Dermis microvascular lymphatic vessel endothelial cell (primary cell): Measurements from ENCODE around the gene GARNL3. TPM values are rescaled to one million over a fixed set of nuclear protein-coding genes. Genes with fewer than 3 reads are reported as not detected.

Experiments used
- DNase-seq, 2 donors: peaks; one replicate each; pipeline versions ENCODE4 v3.0.0 to v3.0.0-alpha.2; 2010; ENCODE audit warnings: low read depth in 2 of 2
- total RNA-seq: library from RNA; depleted of rRNA; stranded (reverse); fragments of >200 nt; gene quantifications from 2 replicates; pipeline ENCODE4 v1.2.1, GENCODE V29; 2014

GARNL3 gene
- total RNA-seq, 1 donor from 2014 or later = 2.3 TPM

- DNase-seq = no peak
Measured at GRCh38 chr9:127277099-127277498, 12.5 kb downstream of the GARNL3 start.

GRCh38 chr9:127277770-127278169, 13.2 kb downstream of the GARNL3 start:
- no peak for DNase-seq

GRCh38 chr9:127278372-127278771, 13.8 kb downstream of the GARNL3 start:
- DNase-seq = no peak

- no peak for DNase-seq
Measured at GRCh38 chr9:127279717-127280285, 15.2 kb downstream of the GARNL3 start.

- no peak for DNase-seq
Measured at GRCh38 chr9:127280880-127281660, 16.5 kb downstream of the GARNL3 start.

GRCh38 chr9:127281891-127282290, 17.3 kb downstream of the GARNL3 start:
- DNase-seq = no peak

- no peak for DNase-seq
Measured at GRCh38 chr9:127282611-127283010, 18.0 kb downstream of the GARNL3 start.

- DNase-seq = no peak
Measured at GRCh38 chr9:127283135-127283534, 18.6 kb downstream of the GARNL3 start.

- DNase-seq = peak in 1 of 2 donors; percentile 42
Measured at GRCh38 chr9:127283917-127284497, 19.4 kb downstream of the GARNL3 start.

GRCh38 chr9:127285965-127286364, 21.4 kb downstream of the GARNL3 start:
- DNase-seq = no peak

- DNase-seq = no peak
Measured at GRCh38 chr9:127290561-127291065, 26.0 kb downstream of the GARNL3 start.

- no peak for DNase-seq
Measured at GRCh38 chr9:127291246-127291778, 26.7 kb downstream of the GARNL3 start.

- no peak for DNase-seq
Measured at GRCh38 chr9:127292415-127292814, 27.8 kb downstream of the GARNL3 start.

- no peak for DNase-seq
Measured at GRCh38 chr9:127293328-127293727, 28.8 kb downstream of the GARNL3 start.

- DNase-seq = no peak
Measured at GRCh38 chr9:127293767-127294166, 29.2 kb downstream of the GARNL3 start.

GRCh38 chr9:127295005-127295404, 30.4 kb downstream of the GARNL3 start:
- no peak for DNase-seq

- no peak for DNase-seq
Measured at GRCh38 chr9:127300886-127301447, 36.4 kb downstream of the GARNL3 start.

- no peak for DNase-seq
Measured at GRCh38 chr9:127303830-127304229, 39.3 kb downstream of the GARNL3 start.

- DNase-seq = no peak
Measured at GRCh38 chr9:127305206-127305837, 40.7 kb downstream of the GARNL3 start.

GRCh38 chr9:127305838-127306226, 41.3 kb downstream of the GARNL3 start:
- DNase-seq = no peak

GRCh38 chr9:127307802-127308201, 43.2 kb downstream of the GARNL3 start:
- DNase-seq = no peak
